HuH-7 (cell line): ENCODE data around the gene SMIM28.
A peak's percentile ranks its signal among the peaks of the same experiment; 100 is the strongest.

Experiments used
- DNase-seq: peaks from one replicate; pipeline ENCODE4 v3.0.0; 2011; ENCODE audit warnings: low spot score

The SMIM28 gene

DNA sequence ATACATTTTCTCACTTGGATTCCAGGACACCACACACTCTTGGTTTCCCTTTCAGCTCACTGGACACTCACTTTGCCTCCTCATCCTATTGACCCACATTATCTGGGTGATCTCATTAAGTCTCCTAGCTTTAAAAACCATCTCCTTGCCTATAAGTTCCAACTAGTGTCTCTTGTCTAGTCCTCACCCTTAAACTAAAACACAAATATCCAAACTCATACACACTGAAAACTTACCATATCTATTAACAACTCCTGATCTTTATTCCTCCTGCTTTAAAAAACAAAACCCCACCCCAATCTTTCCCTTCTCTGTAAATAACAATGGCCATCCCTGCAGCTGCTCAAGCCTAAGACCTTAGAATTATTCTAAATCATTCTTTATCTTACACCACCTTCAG is 3.5 kb upstream of the SMIM28 start:
- no peak for DNase-seq

DNA sequence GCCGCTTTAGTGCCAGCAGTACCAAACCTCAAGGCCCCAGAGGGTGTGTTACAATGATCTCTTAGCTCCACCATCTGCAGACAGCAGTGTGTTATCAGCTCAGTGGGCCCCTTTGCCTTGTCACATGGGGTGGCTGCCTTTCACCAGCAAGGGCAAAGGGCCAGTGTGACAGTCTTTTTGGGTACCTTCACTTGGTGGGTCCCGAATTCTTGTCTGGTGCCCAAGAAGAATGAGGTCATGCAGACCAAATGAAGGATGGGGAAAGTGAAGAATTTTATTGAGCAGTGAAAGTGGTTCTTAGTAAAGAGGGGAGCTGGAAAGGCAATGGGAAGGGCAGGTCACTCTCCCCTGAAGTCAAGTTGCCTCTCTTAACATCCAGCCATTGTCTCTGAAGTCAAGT is 2.9 kb upstream of the SMIM28 start:
- DNase-seq: no peak

DNA sequence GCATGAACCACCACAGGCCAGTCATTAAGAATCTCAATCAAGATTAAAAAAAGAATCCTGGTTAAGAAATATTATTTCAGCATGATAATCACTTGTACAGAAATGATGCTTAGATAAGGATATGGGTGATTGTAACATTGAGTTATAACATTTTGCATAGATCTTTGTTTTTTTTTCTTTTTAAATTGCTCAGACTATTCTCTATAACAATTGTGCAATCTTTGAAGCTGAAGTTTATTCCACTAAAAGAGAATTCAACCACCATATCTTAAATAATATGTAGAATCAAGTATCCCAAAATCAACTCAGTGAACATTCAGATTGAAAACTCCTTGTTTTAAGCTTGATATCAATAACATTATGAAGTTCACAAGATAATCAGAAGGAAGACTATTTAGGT is 663 bp upstream of the SMIM28 start:
- DNase-seq: no peak

- no peak for DNase-seq
Observed at GRCh38 chr6:138378463-138378862, 758 bp downstream of the SMIM28 start.

- peak; percentile 34 for DNase-seq
Observed at GRCh38 chr6:138382498-138383265, 5.0 kb downstream of the SMIM28 start.

- DNase-seq: no peak
Observed at GRCh38 chr6:138383776-138384175, 6.1 kb downstream of the SMIM28 start.

GRCh38 chr6:138386897-138387296 is 9.2 kb downstream of the SMIM28 start:
- DNase-seq: no peak

GRCh38 chr6:138387577-138388368 is 10.1 kb downstream of the SMIM28 start:
- peak; percentile 45 for DNase-seq

GRCh38 chr6:138389551-138389950 is 11.8 kb downstream of the SMIM28 start:
- no peak for DNase-seq

DNA sequence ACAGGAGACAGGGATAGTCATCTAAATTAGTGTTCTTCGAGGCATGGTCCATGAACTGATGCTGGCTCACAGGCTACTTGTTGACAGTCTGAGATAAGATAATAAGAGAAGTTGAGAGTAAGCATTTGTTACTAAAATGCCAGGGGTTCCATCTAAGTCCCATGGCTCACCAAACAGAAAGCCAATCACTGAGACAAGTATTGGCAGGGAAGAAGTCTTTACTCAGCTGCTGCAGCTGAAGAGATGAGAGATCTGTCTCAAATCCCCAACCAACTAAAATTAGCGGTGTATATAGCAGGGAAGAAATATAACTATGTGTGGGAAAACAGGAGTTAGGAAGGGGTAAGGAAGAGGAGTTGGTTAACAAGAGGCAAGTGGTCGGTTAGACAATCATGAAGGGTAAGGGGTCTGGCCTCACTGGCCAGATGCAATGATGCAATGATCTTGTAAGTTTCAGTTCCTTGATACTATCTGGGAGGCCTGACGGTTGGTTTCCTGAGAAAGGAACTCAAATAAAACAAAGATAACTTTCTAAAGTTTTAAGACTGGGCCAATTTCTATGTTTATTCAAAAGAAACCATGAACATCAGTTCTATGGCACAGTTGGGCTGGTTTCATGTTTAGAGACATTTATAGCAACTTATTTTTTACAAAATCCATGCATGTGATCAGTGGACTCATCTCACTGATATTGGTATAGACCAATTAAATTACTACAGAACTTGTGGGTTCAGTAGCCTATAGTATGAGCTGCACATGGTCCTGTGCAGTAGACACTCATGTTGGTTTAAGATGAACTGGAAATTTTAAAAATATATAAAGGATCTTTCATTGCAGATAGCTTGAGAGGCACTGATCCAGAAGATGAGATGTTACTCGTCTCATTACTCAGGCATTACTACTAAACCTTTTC is 16.4 kb downstream of the SMIM28 start:
- DNase-seq: no peak

DNA sequence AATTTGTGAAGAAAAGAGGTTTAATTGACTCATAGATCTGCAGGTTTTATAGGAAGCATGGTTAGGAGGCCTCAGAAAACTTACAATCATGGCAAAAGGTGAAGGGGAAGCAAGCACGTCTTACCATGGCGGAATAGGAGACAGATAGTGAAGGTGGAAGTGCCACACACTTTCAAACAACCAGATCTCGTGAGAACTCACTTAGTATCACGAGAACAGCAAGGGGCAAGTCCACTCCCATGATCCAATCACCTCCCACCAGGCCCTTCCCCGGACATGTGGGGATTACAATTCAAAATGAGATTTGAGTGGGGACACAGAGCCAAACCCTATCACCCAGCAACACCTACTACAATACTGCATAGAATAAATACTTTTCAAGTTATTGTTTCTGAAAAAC is 19.0 kb downstream of the SMIM28 start:
- DNase-seq: no peak

- DNase-seq: no peak
Observed at GRCh38 chr6:138397128-138398122, 19.7 kb downstream of the SMIM28 start.

GRCh38 chr6:138400326-138400725 is 22.6 kb downstream of the SMIM28 start:
- no peak for DNase-seq

DNA sequence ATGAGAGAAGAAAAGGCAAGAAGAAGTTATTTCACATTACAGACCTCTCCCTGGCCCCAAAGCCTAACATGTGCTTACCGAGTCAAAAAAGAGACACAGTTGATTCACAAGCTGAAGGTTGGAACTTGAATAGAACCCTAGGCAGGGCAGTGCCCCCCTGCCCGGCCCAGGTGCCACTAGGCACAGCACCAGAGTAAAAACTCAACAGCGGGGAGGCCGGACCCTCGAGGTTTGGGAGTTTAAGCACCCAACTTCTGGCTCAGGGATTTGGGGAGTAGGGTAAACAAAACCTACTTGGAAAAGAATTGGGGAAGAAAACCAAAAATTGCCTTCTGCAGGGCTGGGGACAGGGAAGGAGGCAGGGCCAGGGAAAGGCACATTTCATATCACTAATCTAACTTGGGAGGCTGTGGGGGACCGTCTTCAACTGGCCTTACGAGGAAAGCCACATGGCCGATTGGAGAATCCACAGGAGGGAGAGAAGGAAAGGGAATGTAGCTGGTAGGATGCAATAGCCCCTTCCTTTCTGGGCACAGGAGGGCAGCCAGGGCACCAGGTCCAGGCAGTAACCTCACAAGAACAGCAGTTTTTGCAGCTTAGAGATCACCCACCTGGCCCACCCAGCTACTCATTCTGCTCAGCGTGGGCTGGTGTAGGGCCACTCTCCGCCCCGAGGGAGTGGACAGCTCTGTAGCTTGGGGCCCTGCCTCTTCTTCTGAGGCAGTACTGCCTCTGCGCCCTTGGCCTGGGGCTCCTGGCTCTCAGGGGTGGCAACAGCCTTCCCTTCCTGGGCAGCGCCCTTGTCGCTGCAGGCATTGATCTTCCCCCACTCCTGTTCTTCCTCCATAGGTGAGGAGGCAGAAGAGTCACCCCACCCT is 24.5 kb downstream of the SMIM28 start:
- no peak for DNase-seq

GRCh38 chr6:138402838-138403187 is 25.1 kb downstream of the SMIM28 start:
- DNase-seq: no peak

- DNase-seq: peak; percentile 54
Observed at GRCh38 chr6:138403324-138403800, 25.7 kb downstream of the SMIM28 start.

DNA sequence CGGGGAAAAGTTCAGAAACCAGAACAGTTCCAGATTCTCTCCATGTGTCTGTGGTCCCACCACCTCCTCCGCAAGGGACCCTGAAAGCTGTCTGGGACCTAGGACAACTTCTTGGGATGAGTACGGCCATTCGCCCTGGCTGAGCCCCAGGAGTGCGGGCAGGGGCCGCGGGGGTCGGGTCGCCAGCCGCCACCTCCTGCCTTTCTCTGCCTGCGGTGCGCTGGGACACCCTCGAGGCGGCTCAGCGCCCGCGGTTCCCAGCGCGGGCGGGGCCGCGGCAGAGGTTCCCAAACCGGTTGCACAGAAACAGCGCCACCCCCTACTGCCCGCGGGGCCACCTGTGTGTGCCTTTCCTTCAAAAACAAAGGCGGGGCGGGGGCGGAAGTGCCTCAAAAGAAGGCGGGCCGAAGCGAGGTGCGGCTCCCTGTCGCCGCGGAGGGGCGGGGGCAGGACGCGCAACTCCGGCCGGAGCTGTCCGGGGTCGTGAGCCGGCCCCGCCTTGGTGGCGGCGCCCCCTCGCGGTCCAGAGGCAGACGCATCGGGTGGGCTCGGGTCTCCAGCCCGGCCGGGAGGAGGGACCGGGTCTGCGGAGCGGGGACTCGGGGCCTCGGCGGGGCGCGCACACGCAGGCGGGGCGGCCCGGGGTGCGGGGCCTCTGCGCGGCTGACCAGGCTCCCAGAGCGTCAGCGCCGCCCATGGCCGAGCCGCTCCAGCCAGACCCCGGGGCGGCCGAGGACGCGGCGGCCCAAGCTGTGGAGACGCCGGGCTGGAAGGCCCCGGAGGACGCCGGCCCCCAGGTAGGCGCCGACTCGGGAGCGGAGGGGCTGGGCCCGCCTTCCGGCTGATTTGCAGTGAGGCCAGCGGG is 26.3 kb downstream of the SMIM28 start, which contains the start of gene HEBP2:
Gene HEBP2, plus strand, starts transcription at position 423 of the 865 bp plus-strand sequence. Its CDS starts 273 bp downstream, at position 696.
- DNase-seq: peak; percentile 96

DNA sequence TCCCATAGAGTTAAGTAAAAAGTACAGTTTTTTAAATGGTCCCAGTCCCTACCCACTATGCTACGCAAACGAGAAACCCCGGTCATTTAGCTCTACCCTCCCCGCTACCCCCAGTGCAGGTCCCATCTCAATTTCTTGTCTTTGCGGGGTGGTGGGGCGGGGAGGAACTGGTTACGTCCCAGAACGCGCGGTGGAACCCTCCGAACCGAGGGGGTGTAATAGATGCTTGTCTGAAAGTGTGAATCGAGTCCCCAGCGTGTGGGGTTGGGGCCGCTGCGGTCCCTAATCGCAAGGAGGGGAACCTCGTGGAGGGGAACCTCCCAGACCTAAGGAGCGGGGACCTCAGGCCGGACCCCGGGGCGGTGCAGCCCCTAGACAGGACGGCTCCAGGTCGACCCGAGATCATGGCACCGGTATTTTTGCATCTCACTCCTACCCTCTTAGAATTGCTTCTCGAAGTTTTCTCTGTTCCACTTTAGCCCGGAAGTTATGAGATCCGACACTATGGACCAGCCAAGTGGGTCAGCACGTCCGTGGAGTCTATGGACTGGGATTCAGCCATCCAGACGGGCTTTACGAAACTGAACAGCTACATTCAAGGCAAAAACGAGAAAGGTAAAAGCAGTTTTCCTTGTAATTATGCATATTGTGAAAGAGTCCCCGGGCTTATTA is 27.1 kb downstream of the SMIM28 start:
- no peak for DNase-seq
